ENCODE data around the gene KIF18A.
"Not testable (repeated sequence)": the region's sequence is repeated elsewhere in the genome, so short reads cannot be mapped to it uniquely, and the experiment has no call there.

KIF18A gene

GRCh38 chr11:28106353-28107043, 1.5 kb downstream of the KIF18A start:
- DNase-seq, result no peak

- DNase-seq, result no peak
These were observed 2.1 kb downstream of the KIF18A start for GRCh38 chr11:28105869-28106268.

GRCh38 chr11:28104984-28105383, 3.0 kb downstream of the KIF18A start:
- DNase-seq, result no peak

DNA sequence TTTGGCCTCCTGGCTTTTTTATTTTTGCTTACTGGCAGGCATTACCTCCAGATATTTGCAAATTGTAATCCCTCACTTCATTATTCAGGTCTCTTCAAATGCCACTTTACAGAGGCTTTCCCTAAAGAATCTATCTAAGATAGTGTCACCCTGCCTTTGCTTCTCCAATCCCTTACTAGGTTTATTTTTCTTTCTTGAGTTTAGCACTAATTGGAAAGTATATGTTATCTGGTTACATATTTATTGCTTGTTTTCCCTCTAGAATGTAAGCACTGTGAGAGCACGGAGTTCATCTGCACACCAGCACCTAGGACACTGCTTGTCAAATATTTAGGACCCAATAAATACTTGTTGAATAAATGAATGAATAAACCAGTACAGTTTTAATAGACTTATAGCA, 3.5 kb downstream of the KIF18A start:
- DNase-seq, result no peak

DNA sequence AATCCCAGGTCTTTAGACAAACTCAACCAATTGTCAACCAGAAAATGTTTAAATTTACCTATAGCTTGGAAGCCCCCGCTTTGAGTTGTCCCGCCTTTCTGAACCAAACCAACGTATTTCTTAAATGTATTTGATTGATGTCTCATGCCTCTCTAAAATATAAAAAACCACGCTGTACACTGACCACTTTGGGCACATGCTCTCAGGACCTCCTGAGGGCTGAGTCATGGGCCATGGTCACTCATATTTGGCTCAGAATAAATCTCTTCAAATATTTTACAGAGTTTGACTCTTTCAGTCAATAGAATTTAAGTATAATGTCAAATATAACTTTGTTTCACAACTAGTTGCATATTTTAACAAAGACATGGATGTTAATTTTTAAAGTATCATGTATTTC, 5.7 kb downstream of the KIF18A start:
- DNase-seq, result not testable (repeated sequence)

DNA sequence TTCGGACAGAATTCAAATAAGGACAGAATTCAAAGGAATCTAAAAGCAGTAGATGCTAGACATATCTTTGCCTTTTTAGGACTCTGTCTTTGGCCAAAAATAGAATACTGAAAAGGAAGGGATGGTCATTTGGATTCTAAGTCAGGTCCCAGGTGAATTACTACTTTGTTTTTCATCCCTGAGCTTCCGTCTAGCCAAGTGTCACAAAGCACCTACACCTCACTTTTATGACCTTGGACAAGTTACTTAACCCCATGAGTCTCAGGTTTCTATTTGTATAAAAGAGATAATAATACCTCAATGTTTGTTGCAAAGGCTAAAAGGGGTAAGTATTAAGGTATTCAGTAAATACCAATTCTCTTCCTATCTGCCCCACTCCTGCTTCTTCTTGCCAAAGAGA, 7.3 kb downstream of the KIF18A start:
- DNase-seq, result no peak

- no peak for DNase-seq
These were observed 8.2 kb downstream of the KIF18A start for GRCh38 chr11:28099715-28100114.

GRCh38 chr11:28098257-28098656, 9.7 kb downstream of the KIF18A start:
- no peak for DNase-seq

DNA sequence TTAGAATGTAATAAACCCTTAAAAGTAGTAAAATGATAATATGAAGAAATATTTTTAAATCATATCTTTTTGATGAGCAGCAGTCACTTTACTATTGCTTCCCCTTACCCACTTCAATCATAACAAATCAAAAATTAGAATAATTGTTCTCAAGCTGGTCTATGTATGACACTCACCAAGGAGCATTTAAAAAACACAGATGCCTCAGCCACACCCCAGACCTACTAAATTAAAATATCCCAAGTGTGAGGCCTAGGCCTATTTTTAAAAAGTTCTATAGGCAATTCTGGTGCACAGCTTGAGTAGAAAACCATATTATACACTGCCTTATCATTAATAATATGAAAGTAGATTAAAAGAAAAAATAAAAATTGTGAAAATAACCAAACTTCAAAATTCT, 15.2 kb downstream of the KIF18A start:
- DNase-seq, result no peak

GRCh38 chr11:28090052-28090749, 17.8 kb downstream of the KIF18A start:
- no peak for DNase-seq

DNA sequence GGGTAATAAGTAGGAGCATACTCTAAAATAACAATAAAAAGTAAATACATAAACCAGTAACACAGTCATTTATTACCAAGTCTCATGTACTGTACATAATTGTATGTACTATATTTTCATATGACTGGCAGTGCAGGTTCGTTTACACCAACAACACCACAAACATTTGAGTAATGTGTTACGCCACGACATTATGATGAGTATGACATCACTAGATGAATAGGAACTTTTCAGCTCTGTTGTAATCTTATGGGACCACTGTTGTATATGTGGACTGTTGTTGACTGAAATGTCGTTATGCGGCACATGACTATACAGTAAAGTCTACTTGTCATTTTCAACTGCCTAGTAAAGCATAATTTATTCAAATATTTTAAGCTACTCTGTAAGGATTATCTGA, 18.6 kb downstream of the KIF18A start:
- no peak for DNase-seq

- DNase-seq, result not testable (repeated sequence)
These were observed 20.3 kb downstream of the KIF18A start for GRCh38 chr11:28087693-28088092.

- not testable (repeated sequence) for DNase-seq
These were observed 20.8 kb downstream of the KIF18A start for GRCh38 chr11:28087192-28087591.

- DNase-seq, result no peak
These were observed 21.4 kb downstream of the KIF18A start for GRCh38 chr11:28086569-28086968.

GRCh38 chr11:28083118-28083517, 24.8 kb downstream of the KIF18A start:
- DNase-seq, result no peak

DNA sequence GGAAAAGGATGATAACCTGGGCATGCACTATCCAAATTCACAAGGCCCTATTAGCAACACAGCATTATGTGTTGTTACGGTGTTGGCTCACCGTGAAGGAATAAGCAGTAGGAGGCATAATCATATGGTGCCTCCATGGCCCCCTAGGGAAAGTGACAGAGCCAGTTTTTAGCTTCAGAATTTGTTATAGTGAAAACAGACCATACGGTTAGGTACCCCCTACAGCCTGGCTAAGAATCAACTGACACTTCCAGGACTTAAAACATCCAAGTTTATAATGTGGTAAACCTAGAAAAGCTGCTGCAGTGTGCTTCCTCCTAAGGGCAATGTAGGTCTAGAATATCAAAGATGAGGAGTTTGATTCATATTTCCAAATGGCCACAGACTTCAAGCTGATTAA, 30.4 kb downstream of the KIF18A start:
- DNase-seq, result no peak

DNA sequence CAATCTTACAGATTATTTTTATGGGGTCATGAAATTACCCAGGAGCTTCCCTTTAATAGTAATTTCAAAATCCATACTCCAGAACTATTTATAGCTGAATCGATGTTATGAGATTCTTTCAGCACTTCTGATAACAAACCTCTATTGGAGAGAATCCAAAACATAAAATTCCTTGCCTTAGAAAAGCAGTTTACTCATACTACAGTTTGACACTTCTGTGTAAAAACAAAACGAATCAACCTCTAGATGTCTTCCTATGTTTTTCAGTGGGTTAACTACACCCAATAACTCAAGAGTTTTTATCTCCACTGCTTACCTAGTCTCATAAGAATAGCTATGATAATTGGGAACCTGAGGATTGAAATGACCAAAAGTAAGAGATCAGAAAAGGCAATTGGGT, 35.6 kb downstream of the KIF18A start:
- DNase-seq, result no peak

GRCh38 chr11:28071305-28071704, 36.7 kb downstream of the KIF18A start:
- DNase-seq, result no peak

DNA sequence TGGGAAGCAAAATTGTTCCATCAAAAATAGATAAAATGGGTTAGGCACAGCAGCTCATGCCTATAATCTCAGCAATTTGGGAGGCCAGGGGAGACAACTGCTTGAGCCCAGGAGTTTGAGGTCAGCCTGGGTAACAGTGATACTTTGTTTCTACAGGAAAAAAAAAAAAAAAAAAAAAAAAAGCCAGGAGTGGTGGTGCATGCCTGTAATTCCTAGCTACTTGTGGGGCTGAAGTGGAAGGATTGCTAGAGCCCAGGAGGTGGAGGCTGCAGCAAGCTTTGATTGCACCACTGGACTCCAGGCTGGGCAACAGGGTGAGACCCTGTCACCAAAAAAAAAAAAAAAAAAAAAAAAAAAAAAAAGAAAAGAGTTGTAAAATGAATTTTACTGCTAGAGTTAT, 49.6 kb downstream of the KIF18A start:
- no peak for DNase-seq

- DNase-seq, result no peak
These were observed 53.1 kb downstream of the KIF18A start for GRCh38 chr11:28054821-28055220.

GRCh38 chr11:28049338-28050216, 58.4 kb downstream of the KIF18A start:
- no peak for DNase-seq

- DNase-seq, result no peak
These were observed 59.1 kb downstream of the KIF18A start for GRCh38 chr11:28048812-28049211.

DNA sequence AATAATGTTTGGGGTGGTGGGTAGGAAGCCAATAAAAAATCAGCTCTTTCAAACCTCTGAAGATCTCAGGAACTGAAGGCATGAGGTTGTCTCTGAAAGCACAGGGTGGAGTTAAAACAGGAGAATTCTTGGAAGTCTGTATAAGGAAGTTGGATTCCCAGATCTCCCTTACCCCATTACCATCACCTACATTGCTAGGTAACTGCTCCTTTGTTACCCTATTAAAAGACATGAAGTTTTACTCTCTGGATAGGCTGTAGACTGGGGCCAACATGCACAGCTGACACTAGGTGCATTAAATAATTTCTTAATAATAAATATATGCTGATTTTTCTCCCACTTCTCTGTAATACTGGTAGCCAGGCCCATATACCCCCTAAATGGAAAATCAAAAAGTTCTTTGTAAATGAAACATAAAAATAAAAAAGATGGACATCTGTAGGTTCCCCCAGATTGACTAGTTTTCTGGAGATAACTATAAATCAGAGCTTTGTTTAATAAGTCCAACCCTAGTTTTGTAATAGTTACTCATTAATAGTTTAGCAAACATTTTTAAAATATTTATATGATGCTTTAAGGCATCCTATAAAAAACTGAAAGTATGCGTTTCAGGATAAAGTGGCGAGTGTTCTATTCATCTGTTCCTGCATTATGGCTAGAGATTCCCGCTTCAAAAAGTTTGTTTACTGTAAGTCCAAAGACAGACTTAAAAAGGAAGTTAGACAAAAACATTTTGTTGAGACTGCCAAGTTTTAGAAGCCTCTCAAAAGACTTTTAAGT, 63.8 kb downstream of the KIF18A start:
- DNase-seq, result no peak
